Astrocyte (in vitro differentiated cells and primary cell): ENCODE measurements around the gene ASB7. TPM values are rescaled to one million over a fixed set of nuclear protein-coding genes. Genes with fewer than 3 reads are reported as not detected.

Experiments
- DNase-seq: peaks from one replicate; pipeline ENCODE4 v3.0.0-alpha.2; 2010; ENCODE audit warnings: low read depth
- FAIRE-seq: peaks from 2 replicates; lab custom pipeline; 2011; peaks lifted over from hg19 to GRCh38; lab: Jason Lieb, UNC
- H2AFZ ChIP-seq: 2 replicates; pipeline ENCODE4 v1.6.0; 2012; ENCODE audit warnings: low read depth, low read length, inconsistent platforms
- H3K27ac ChIP-seq: 2 replicates; pipeline ENCODE4 v1.5.1; 2011; ENCODE audit warnings: low read depth, low read length, inconsistent platforms
- H3K27me3 ChIP-seq: 2 replicates; pipeline ENCODE4 v1.6.0; 2011; ENCODE audit warnings: low read length, inconsistent platforms; ENCODE audit not compliant: insufficient read depth
- H3K36me3 ChIP-seq: 2 replicates; pipeline ENCODE4 v1.5.1; 2011; ENCODE audit warnings: low read length, inconsistent platforms; ENCODE audit not compliant: insufficient read depth
- H3K4me1 ChIP-seq: 2 replicates; pipeline ENCODE4 v1.5.1; 2011; ENCODE audit warnings: low read length, inconsistent platforms; ENCODE audit not compliant: insufficient read depth
- H3K4me2 ChIP-seq: 2 replicates; pipeline ENCODE4 v1.6.0; 2012; ENCODE audit warnings: low read length, inconsistent platforms
- H3K4me3 ChIP-seq: 2 replicates; pipeline ENCODE4 v1.5.1; 2011; ENCODE audit warnings: low read depth, mild to moderate bottlenecking, low read length, inconsistent platforms; ENCODE audit not compliant: insufficient read depth
- H3K79me2 ChIP-seq: 2 replicates; pipeline ENCODE4 v1.6.0; 2012; ENCODE audit warnings: mild to moderate bottlenecking, low read length, inconsistent platforms; ENCODE audit not compliant: insufficient read depth
- H3K9ac ChIP-seq: 2 replicates; pipeline ENCODE4 v1.6.0; 2012; ENCODE audit warnings: mild to moderate bottlenecking, low read length, inconsistent platforms
- H3K9me3 ChIP-seq: 2 replicates; pipeline ENCODE4 v1.5.1; 2012; ENCODE audit warnings: low read depth, mild to moderate bottlenecking, low read length, inconsistent platforms; ENCODE audit not compliant: insufficient read depth
- H4K20me1 ChIP-seq: 2 replicates; pipeline ENCODE4 v1.6.0; 2012; ENCODE audit warnings: low read length, inconsistent platforms; ENCODE audit not compliant: insufficient read depth
- H3K27ac Mint-ChIP-seq: one replicate; pipeline ENCODE4 v1.8.0; 2021; ENCODE audit warnings: mild to moderate bottlenecking, mixed read lengths; ENCODE audit not compliant: unreplicated experiment
- H3K27me3 Mint-ChIP-seq: one replicate; pipeline ENCODE4 v1.8.0; 2021; ENCODE audit warnings: low read depth, mixed read lengths; ENCODE audit not compliant: unreplicated experiment
- H3K36me3 Mint-ChIP-seq: one replicate; pipeline ENCODE4 v1.8.0; 2021; ENCODE audit warnings: low read depth, mixed read lengths; ENCODE audit not compliant: unreplicated experiment
- H3K4me1 Mint-ChIP-seq: one replicate; pipeline ENCODE4 v1.8.0; 2021; ENCODE audit warnings: low read depth, mixed read lengths; ENCODE audit not compliant: unreplicated experiment
- H3K4me3 Mint-ChIP-seq: one replicate; pipeline ENCODE4 v1.8.0; 2021; ENCODE audit warnings: mild to moderate bottlenecking, moderate library complexity, mixed read lengths; ENCODE audit not compliant: unreplicated experiment
- H3K9me3 Mint-ChIP-seq: one replicate; pipeline ENCODE4 v1.8.0; 2021; ENCODE audit warnings: mild to moderate bottlenecking, mixed read lengths; ENCODE audit not compliant: unreplicated experiment
- CTCF ChIP-seq: IDR thresholded peaks from 2 replicates; pipeline ENCODE4 v1.5.1; 2011; ENCODE audit warnings: low read depth, mild to moderate bottlenecking, inconsistent platforms, low read length, moderate library complexity; ENCODE audit not compliant: insufficient read depth
- EZH2 ChIP-seq: IDR thresholded peaks from 2 replicates; pipeline ENCODE4 v1.6.1; 2012; ENCODE audit warnings: mild to moderate bottlenecking, low read length, inconsistent platforms; ENCODE audit not compliant: insufficient read depth
- total RNA-seq: library from RNA; stranded (reverse); gene quantifications from 2 replicates; pipeline ENCODE4 v1.2.1, GENCODE V29; 2021

ASB7 gene
- total RNA-seq, 1 donor from 2014 or later, result 14.4 TPM

DNA sequence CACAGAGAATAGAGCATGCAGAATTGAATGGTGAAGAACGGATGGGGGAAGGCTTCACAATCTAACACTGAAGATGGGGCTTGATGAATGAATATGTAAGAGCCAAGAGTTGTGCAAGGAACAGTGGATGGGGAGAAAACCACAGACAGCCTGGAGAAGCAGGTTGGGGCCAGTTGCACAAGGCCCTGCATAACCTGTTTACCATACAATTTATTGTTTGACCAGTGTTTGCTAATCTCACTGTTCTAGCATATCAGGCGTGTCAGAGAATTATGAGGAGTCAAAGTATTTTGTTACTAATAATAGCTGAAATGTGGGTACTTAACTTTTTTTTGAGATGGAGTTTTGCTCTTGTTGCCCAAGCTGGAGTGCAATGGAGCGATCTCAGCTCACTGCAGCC lies 36.8 kb upstream of the ASB7 start:
- FAIRE-seq, result no peak
- H3K4me3 Mint-ChIP-seq, result no peak overlapping the region

GRCh38 chr15:100566850-100567628 lies 35.4 kb upstream of the ASB7 start:
- H3K9ac ChIP-seq, result no peak overlapping the region
- H3K4me1 ChIP-seq, result no peaks in the 10 kb centered on the region
- no peak overlapping the region for H3K4me2 ChIP-seq
- FAIRE-seq (no peak), DNase-seq (no peak)
- H3K9me3 ChIP-seq, result no peaks in the 10 kb centered on the region
- H3K9me3 Mint-ChIP-seq, result no peaks in the 10 kb centered on the region
- no peak overlapping the region for H3K27ac ChIP-seq
- H3K36me3 Mint-ChIP-seq, result no peaks in the 10 kb centered on the region
- no peaks in the 10 kb centered on the region for H3K79me2 ChIP-seq
- H3K27me3 Mint-ChIP-seq, result no peaks in the 10 kb centered on the region
- TF ChIP-seq EZH2, result no peak
- TF ChIP-seq CTCF, result no peak
- no peaks in the 10 kb centered on the region for H3K27me3 ChIP-seq
- no peak overlapping the region for H3K27ac Mint-ChIP-seq
- H4K20me1 ChIP-seq, result no peaks in the 10 kb centered on the region
- peaks cover 5% of the 10 kb centered on the region for H3K36me3 ChIP-seq
- no peak overlapping the region for H2AFZ ChIP-seq
- H3K4me1 Mint-ChIP-seq, result no peaks in the 10 kb centered on the region
- H3K4me3 Mint-ChIP-seq, result no peak overlapping the region
- H3K4me3 ChIP-seq, result no peak overlapping the region

More for the DNA sequence above, 36.8 kb upstream of the ASB7 start:
- Histone ChIP-seq H3K4me2 (no peak overlapping the region), H3K4me1 (no peaks in the 10 kb centered on the region), H3K9ac (no peak overlapping the region), H3K27ac (no peak overlapping the region), H3K9me3 (no peaks in the 10 kb centered on the region), H3K36me3 (no peaks in the 10 kb centered on the region), H3K4me3 (no peak overlapping the region), H3K79me2 (no peaks in the 10 kb centered on the region), H2AFZ (no peak overlapping the region), H3K27me3 (no peaks in the 10 kb centered on the region), H4K20me1 (no peaks in the 10 kb centered on the region)
- H3K4me1 Mint-ChIP-seq, result no peaks in the 10 kb centered on the region
- DNase-seq, result no peak
- TF ChIP-seq EZH2 (no peak), CTCF (no peak)
- H3K9me3 Mint-ChIP-seq, result no peaks in the 10 kb centered on the region
- H3K27me3 Mint-ChIP-seq, result no peaks in the 10 kb centered on the region
- no peaks in the 10 kb centered on the region for H3K36me3 Mint-ChIP-seq
- H3K27ac Mint-ChIP-seq, result no peak overlapping the region

DNA sequence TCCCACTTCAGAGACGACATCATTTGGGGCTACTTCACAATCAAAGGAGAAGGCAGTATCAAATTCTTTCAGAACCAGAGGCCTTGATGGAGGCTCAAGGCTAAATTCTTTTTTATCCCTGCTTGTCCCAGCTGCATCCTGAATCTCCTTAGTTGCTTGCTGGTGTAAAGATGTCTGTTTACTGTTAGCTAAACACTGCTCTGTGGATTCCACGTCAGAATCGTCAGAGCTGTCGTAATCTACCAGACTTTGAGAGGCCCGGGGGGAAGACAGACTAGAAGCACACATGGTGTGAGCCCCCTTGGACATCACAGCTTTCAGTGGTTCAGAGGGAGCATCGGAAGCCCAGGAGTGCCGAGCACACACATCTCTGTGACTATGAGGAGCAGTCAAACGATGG lies 33.0 kb upstream of the ASB7 start:
- no peaks in the 10 kb centered on the region for H3K4me1 Mint-ChIP-seq
- Histone ChIP-seq H3K27me3 (no peaks in the 10 kb centered on the region), H2AFZ (no peak overlapping the region), H3K36me3 (peaks cover 5% of the 10 kb centered on the region), H3K4me1 (no peaks in the 10 kb centered on the region), H4K20me1 (no peaks in the 10 kb centered on the region), H3K9ac (no peak overlapping the region), H3K4me3 (no peak overlapping the region), H3K9me3 (no peaks in the 10 kb centered on the region), H3K27ac (no peak overlapping the region), H3K79me2 (no peaks in the 10 kb centered on the region), H3K4me2 (no peak overlapping the region)
- no peak overlapping the region for H3K4me3 Mint-ChIP-seq
- no peak for DNase-seq
- H3K9me3 Mint-ChIP-seq, result no peaks in the 10 kb centered on the region
- H3K36me3 Mint-ChIP-seq, result peaks cover 1% of the 10 kb centered on the region
- FAIRE-seq, result no peak
- no peak for TF ChIP-seq EZH2
- no peak for TF ChIP-seq CTCF
- H3K27me3 Mint-ChIP-seq, result no peaks in the 10 kb centered on the region
- no peak overlapping the region for H3K27ac Mint-ChIP-seq
